Measurements from ENCODE around the gene RPS6KA3. TPM values are rescaled to one million over a fixed set of nuclear protein-coding genes. Genes with fewer than 3 reads are reported as not detected.
A peak's percentile ranks its signal among the peaks of the same experiment; 100 is the strongest.
"Not testable (repeated sequence)": the region's sequence is repeated elsewhere in the genome, so short reads cannot be mapped to it uniquely, and the experiment has no call there.

The RPS6KA3 gene
- total RNA-seq, 2 donors from 2014 or later, result 13.9 to 20.5 TPM

DNA sequence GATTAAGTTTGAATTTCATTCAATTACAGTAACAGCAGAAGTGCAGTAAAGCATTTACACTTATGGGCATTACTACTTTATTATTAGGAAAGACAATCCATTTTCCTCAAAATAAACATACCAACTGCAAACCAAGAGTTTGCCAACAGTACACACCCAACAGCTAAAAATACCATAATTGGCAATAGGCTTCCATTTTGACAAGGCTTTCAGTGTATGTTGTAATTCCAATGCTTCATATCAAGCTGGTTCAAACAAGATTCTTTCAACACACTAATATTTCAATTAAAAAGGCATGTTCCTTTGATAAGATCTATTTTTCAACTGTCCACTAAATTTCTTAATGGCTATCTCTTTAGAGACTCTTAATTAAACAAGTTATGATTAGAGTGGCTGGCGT is 137.2 kb downstream of the RPS6KA3 start:
- Mint-ChIP-seq H3K27me3 (ENCODE audit: insufficient read depth) (no peaks in the 10 kb centered on the region), H3K27ac (no peak overlapping the region), H3K4me1 (no peaks in the 10 kb centered on the region), H3K9me3 (peaks cover 11% of the 10 kb centered on the region), H3K36me3 (ENCODE audit: low read depth) (peaks cover 19% of the 10 kb centered on the region), H3K4me3 (no peak overlapping the region)
- no peak overlapping the region for H3K27ac ChIP-seq (ENCODE audit: low read depth, low read length)
- no peak for TF ChIP-seq CTCF (conservative IDR thresholded peaks at IDR 0.05)
- H3K9ac ChIP-seq (ENCODE audit: extremely low read depth, low read length, poor library complexity, severe bottlenecking), result no peak overlapping the region
- no peaks in the 10 kb centered on the region for H3K27me3 ChIP-seq (ENCODE audit: control insufficient read depth, insufficient read depth, low read length, poor library complexity, severe bottlenecking)
- no peak for DNase-seq
- H3K36me3 ChIP-seq (ENCODE audit: control insufficient read depth, insufficient read depth, low read length), result peaks cover 59% of the 10 kb centered on the region
- no peaks in the 10 kb centered on the region for H3K4me1 ChIP-seq (ENCODE audit: control insufficient read depth, insufficient read depth, low read length)
- 90 to 100% methylated on average over 1 of the region's 1 CpG for WGBS, 2 experiments (ENCODE audit: insufficient coverage in 1 of 2, insufficient read length in 1 of 2)
- H3K9me3 ChIP-seq (ENCODE audit: control insufficient read depth, low read length), result no peaks in the 10 kb centered on the region
- H3K4me3 ChIP-seq (ENCODE audit: low read length), result no peak overlapping the region

DNA sequence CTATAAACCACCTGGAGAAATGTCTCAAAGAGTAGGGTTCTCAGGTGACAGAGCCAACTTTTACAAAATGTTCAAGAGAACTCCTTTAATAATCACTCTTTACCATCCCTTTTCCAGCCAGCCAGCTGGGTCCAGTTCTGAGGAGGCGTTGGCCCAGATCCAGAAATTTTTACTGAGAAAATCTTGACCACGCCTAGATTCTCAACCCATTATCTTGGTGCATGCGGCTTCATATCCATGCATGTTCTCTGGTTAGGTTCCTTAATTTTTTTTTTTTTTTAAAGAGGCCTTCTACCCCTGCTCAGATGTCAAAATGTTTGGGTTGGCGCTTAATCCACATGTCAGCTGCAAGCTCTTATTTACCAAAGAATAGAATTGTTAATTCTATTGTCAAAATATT is 138.0 kb downstream of the RPS6KA3 start:
- Mint-ChIP-seq H3K27ac (no peak overlapping the region), H3K4me1 (no peaks in the 10 kb centered on the region), H3K4me3 (no peak overlapping the region), H3K36me3 (ENCODE audit: low read depth) (peaks cover 16% of the 10 kb centered on the region), H3K9me3 (peaks cover 16% of the 10 kb centered on the region), H3K27me3 (ENCODE audit: insufficient read depth) (no peaks in the 10 kb centered on the region)
- Histone ChIP-seq H3K4me1 (ENCODE audit: control insufficient read depth, insufficient read depth, low read length) (no peaks in the 10 kb centered on the region), H3K9me3 (ENCODE audit: control insufficient read depth, low read length) (no peaks in the 10 kb centered on the region), H3K9ac (ENCODE audit: extremely low read depth, low read length, poor library complexity, severe bottlenecking) (no peak overlapping the region), H3K4me3 (ENCODE audit: low read length) (no peak overlapping the region), H3K27me3 (ENCODE audit: control insufficient read depth, insufficient read depth, low read length, poor library complexity, severe bottlenecking) (no peaks in the 10 kb centered on the region), H3K36me3 (ENCODE audit: control insufficient read depth, insufficient read depth, low read length) (peaks cover 56% of the 10 kb centered on the region), H3K27ac (ENCODE audit: low read depth, low read length) (no peak overlapping the region)
- TF ChIP-seq CTCF (conservative IDR thresholded peaks at IDR 0.05), result no peak
- WGBS, 2 experiments (ENCODE audit: insufficient coverage in 1 of 2, insufficient read length in 1 of 2), result 91% methylated on average over 3 of the region's 4 CpGs; no CpG with 5 or more reads in 1 of the 2 experiments
- DNase-seq, result no peak

GRCh38 chrX:20127440-20127839 is 139.3 kb downstream of the RPS6KA3 start:
- no CpG with 5 or more reads among the region's 3 CpGs for WGBS, 2 experiments (ENCODE audit: insufficient coverage in 1 of 2, insufficient read length in 1 of 2)
- H3K27me3 ChIP-seq (ENCODE audit: control insufficient read depth, insufficient read depth, low read length, poor library complexity, severe bottlenecking); H3K27ac Mint-ChIP-seq; H3K4me3 Mint-ChIP-seq; H3K4me1 Mint-ChIP-seq; H3K27me3 Mint-ChIP-seq (ENCODE audit: insufficient read depth); H3K27ac ChIP-seq (ENCODE audit: low read depth, low read length); H3K4me3 ChIP-seq (ENCODE audit: low read length); H3K4me1 ChIP-seq (ENCODE audit: control insufficient read depth, insufficient read depth, low read length); H3K9ac ChIP-seq (ENCODE audit: extremely low read depth, low read length, poor library complexity, severe bottlenecking); H3K9me3 ChIP-seq (ENCODE audit: control insufficient read depth, low read length); DNase-seq: not testable (repeated sequence)
- H3K36me3 ChIP-seq (ENCODE audit: control insufficient read depth, insufficient read depth, low read length), result peaks cover 46% of the 10 kb centered on the region
- peak; percentile 58 for TF ChIP-seq CTCF (conservative IDR thresholded peaks at IDR 0.05)
- peaks cover 18% of the 10 kb centered on the region for H3K9me3 Mint-ChIP-seq
- H3K36me3 Mint-ChIP-seq (ENCODE audit: low read depth), result peaks cover 11% of the 10 kb centered on the region

- not testable (repeated sequence) for H3K4me1 Mint-ChIP-seq; DNase-seq; H3K27ac Mint-ChIP-seq; H3K27me3 Mint-ChIP-seq (ENCODE audit: insufficient read depth); H3K4me1 ChIP-seq (ENCODE audit: control insufficient read depth, insufficient read depth, low read length); H3K4me3 Mint-ChIP-seq; H3K9me3 ChIP-seq (ENCODE audit: control insufficient read depth, low read length); H3K4me3 ChIP-seq (ENCODE audit: low read length); H3K27ac ChIP-seq (ENCODE audit: low read depth, low read length); H3K27me3 ChIP-seq (ENCODE audit: control insufficient read depth, insufficient read depth, low read length, poor library complexity, severe bottlenecking); H3K9ac ChIP-seq (ENCODE audit: extremely low read depth, low read length, poor library complexity, severe bottlenecking)
- Mint-ChIP-seq H3K9me3 (peaks cover 21% of the 10 kb centered on the region), H3K36me3 (ENCODE audit: low read depth) (peaks cover 11% of the 10 kb centered on the region)
- WGBS, 2 experiments (ENCODE audit: insufficient coverage in 1 of 2, insufficient read length in 1 of 2), result no CpG with 5 or more reads among the region's 1 CpG
- peaks cover 43% of the 10 kb centered on the region for H3K36me3 ChIP-seq (ENCODE audit: control insufficient read depth, insufficient read depth, low read length)
These were observed 139.9 kb downstream of the RPS6KA3 start for GRCh38 chrX:20126833-20127232.

Data from endodermal cell (in vitro differentiated cells).